Loucy (cell line): ENCODE measurements around the gene PFKM.

Source experiments
- H2AFZ ChIP-seq: fragments of 200-600 bp; sonication (generic); 2 replicates; pipeline ENCODE4 v1.6.0; 2016; ENCODE audit warnings: antibody characterized with exemption, mild to moderate bottlenecking, low read length, moderate library complexity
- H3F3A ChIP-seq: fragments of 200-600 bp; 2 replicates; pipeline ENCODE4 v1.6.0; 2016; ENCODE audit warnings: antibody characterized with exemption, low read depth, mild to moderate bottlenecking
- H3K27me3 ChIP-seq: fragments of 200-600 bp; sonication (generic); 2 replicates; pipeline ENCODE4 v1.6.1; 2014; ENCODE audit warnings: low read length, mild to moderate bottlenecking; ENCODE audit not compliant: insufficient read depth, poor library complexity, severe bottlenecking
- H3K36me3 ChIP-seq: fragments of 200-600 bp; sonication (generic); 2 replicates; pipeline ENCODE4 v1.6.1; 2016; ENCODE audit warnings: low read length; ENCODE audit not compliant: insufficient read depth
- H3K4me1 ChIP-seq: fragments of 200-600 bp; sonication (generic); 2 replicates; pipeline ENCODE4 v1.5.1; 2014; ENCODE audit warnings: low read length, mild to moderate bottlenecking; ENCODE audit not compliant: insufficient read depth, poor library complexity, severe bottlenecking
- H3K4me2 ChIP-seq: fragments of 200-600 bp; sonication (generic); 2 replicates; pipeline ENCODE4 v1.6.0; 2014; ENCODE audit warnings: antibody characterized with exemption, low read length, low read depth, mild to moderate bottlenecking; ENCODE audit not compliant: poor library complexity, severe bottlenecking
- H3K4me3 ChIP-seq: fragments of 200-600 bp; sonication (generic); 2 replicates; pipeline ENCODE4 v1.5.1; 2014; ENCODE audit warnings: low read length, mild to moderate bottlenecking, mixed read lengths; ENCODE audit not compliant: poor library complexity, severe bottlenecking
- H3K79me2 ChIP-seq: fragments of 200-600 bp; sonication (generic); 2 replicates; pipeline ENCODE4 v1.6.1; 2014; ENCODE audit warnings: low read length; ENCODE audit not compliant: insufficient read depth
- H3K9ac ChIP-seq: fragments of 200-600 bp; sonication (generic); 2 replicates; pipeline ENCODE4 v1.6.0; 2014; ENCODE audit warnings: mild to moderate bottlenecking, low read depth, low read length, moderate library complexity; ENCODE audit not compliant: poor library complexity, severe bottlenecking
- H3K9me2 ChIP-seq: fragments of 200-600 bp; sonication (generic); replicated peaks from 2 replicates; pipeline ENCODE4 v1.6.1; 2016; ENCODE audit warnings: low read depth, low read length, mixed read lengths
- H3K9me3 ChIP-seq: fragments of 200-600 bp; sonication (generic); 2 replicates; pipeline ENCODE4 v1.6.1; 2014; ENCODE audit warnings: mild to moderate bottlenecking, antibody characterized with exemption, low read length, low read depth; ENCODE audit not compliant: insufficient read depth
- H4K20me1 ChIP-seq: fragments of 200-600 bp; sonication (generic); 2 replicates; pipeline ENCODE4 v1.6.0; 2014; ENCODE audit warnings: antibody characterized with exemption, low read length, mild to moderate bottlenecking; ENCODE audit not compliant: insufficient read depth, poor library complexity, severe bottlenecking
- EZH2phosphoT487 ChIP-seq: fragments of 200-600 bp; IDR thresholded peaks from 2 replicates; pipeline ENCODE4 v1.6.1; 2018; ENCODE audit warnings: antibody characterized with exemption, mild to moderate bottlenecking, moderate library complexity, borderline replicate concordance
- TF ChIP-seq, protein P1 (sequence below): fragments of 200-600 bp; sonication (generic); conservative IDR thresholded peaks from 2 replicates; pipeline ENCODE4 v1.5.1; 2014; ENCODE audit warnings: mild to moderate bottlenecking, antibody characterized with exemption, low read length

The PFKM gene

DNA sequence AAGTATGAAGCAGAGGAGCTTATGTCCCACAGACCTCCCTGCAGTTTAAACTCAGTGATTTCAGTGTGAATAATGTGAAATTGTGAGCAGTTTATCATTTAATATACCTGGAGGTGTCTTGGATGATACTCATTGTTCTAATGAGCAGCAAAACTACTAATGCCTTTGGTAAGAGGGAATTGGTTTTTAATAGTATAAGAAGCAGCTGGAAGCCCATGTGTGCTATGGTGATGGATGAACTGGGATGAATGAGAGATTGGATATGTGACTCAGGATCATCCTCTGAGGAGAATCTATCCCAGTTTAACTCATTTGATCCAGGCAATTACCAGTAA lies 57.2 kb downstream of the PFKM start:
- Histone ChIP-seq H2AFZ (peak overlapping the region; percentile 90), H3K27me3 (no peaks in the 10 kb centered on the region), H3K4me2 (peak overlapping the region; percentile 65), H3K4me1 (peaks cover 14% of the 10 kb centered on the region), H3F3A (no peaks in the 10 kb centered on the region), H4K20me1 (no peaks in the 10 kb centered on the region), H3K36me3 (no peaks in the 10 kb centered on the region), H3K9me3 (no peaks in the 10 kb centered on the region), H3K9me2 (no peaks in the 10 kb centered on the region), H3K4me3 (peak overlapping the region; percentile 44), H3K79me2 (no peaks in the 10 kb centered on the region), H3K9ac (peak overlapping the region; percentile 52)
- TF ChIP-seq, protein P1, sequence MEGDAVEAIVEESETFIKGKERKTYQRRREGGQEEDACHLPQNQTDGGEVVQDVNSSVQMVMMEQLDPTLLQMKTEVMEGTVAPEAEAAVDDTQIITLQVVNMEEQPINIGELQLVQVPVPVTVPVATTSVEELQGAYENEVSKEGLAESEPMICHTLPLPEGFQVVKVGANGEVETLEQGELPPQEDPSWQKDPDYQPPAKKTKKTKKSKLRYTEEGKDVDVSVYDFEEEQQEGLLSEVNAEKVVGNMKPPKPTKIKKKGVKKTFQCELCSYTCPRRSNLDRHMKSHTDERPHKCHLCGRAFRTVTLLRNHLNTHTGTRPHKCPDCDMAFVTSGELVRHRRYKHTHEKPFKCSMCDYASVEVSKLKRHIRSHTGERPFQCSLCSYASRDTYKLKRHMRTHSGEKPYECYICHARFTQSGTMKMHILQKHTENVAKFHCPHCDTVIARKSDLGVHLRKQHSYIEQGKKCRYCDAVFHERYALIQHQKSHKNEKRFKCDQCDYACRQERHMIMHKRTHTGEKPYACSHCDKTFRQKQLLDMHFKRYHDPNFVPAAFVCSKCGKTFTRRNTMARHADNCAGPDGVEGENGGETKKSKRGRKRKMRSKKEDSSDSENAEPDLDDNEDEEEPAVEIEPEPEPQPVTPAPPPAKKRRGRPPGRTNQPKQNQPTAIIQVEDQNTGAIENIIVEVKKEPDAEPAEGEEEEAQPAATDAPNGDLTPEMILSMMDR, result no peak
- TF ChIP-seq EZH2phosphoT487, result no peak

DNA sequence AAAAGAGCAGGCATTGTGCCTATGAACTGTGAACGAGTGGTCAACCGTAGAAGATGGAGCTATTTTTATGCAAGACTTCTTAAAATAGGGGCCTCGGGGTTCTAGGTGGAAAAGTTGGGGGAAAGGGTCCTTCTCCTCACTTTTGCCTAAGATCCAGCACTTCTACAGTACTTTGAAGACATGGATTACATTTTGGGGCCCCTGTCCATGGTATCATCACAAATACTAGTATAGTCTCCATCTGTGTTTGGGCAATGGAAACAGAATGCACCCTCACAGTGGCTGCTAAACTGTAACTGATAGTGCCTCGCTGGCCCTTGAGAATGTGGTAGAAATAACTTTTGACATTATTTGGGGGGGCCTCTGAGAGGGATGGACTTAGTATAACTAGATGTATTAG lies 58.8 kb downstream of the PFKM start:
- Histone ChIP-seq H3K79me2 (no peaks in the 10 kb centered on the region), H3K4me2 (no peak overlapping the region), H3K4me1 (peaks cover 20% of the 10 kb centered on the region), H3K27me3 (no peaks in the 10 kb centered on the region), H2AFZ (no peak overlapping the region), H3F3A (no peaks in the 10 kb centered on the region), H3K9me2 (no peaks in the 10 kb centered on the region), H3K9ac (no peak overlapping the region), H3K4me3 (no peak overlapping the region), H3K36me3 (no peaks in the 10 kb centered on the region), H4K20me1 (no peaks in the 10 kb centered on the region), H3K9me3 (no peaks in the 10 kb centered on the region)
- no peak for TF ChIP-seq EZH2phosphoT487
- TF ChIP-seq, protein P1, result no peak

DNA sequence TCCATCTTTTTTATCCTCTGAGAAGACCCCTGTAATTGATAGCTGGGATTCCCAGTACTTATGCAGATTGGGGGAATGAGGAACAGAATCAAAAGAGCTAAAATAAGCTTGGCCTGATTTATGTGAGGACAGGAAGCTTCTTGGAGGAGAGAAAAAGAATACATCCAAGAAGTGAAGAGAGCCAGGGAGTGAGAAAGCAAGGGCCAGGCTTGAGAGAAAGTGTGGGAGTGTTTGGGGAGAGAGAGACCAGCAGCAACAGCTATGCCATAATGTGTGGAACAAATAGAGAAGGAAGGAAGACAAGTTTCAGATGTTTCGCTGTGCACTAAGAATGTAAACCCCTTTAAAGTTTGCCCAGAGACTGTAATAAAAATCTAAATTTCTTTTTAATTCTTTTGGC lies 60.3 kb downstream of the PFKM start:
- Histone ChIP-seq H3K79me2 (no peaks in the 10 kb centered on the region), H2AFZ (no peak overlapping the region), H4K20me1 (no peaks in the 10 kb centered on the region), H3K4me2 (no peak overlapping the region), H3K4me1 (peaks cover 20% of the 10 kb centered on the region), H3K9ac (no peak overlapping the region), H3K27me3 (no peaks in the 10 kb centered on the region), H3K36me3 (no peaks in the 10 kb centered on the region), H3K4me3 (no peak overlapping the region), H3K9me2 (no peaks in the 10 kb centered on the region), H3F3A (no peaks in the 10 kb centered on the region), H3K9me3 (no peaks in the 10 kb centered on the region)
- TF ChIP-seq, protein P1, result no peak
- TF ChIP-seq EZH2phosphoT487, result no peak
